ENCODE results near the gene EFNA3.
"Not testable (repeated sequence)": the region's sequence is repeated elsewhere in the genome, so short reads cannot be mapped to it uniquely, and the experiment has no call there.

Gene EFNA3

GRCh38 chr1:155110826-155111225 is 32.2 kb downstream of the EFNA3 start:
- no peak for DNase-seq (ENCODE audit: low spot score)

GRCh38 chr1:155113450-155113980 is 34.9 kb downstream of the EFNA3 start:
- no peak for DNase-seq (ENCODE audit: low spot score)

GRCh38 chr1:155116113-155116764 is 37.6 kb downstream of the EFNA3 start:
- no peak for DNase-seq (ENCODE audit: low spot score)

GRCh38 chr1:155117610-155118009 is 39.0 kb downstream of the EFNA3 start:
- no peak for DNase-seq (ENCODE audit: low spot score)

GRCh38 chr1:155118090-155118489 is 39.5 kb downstream of the EFNA3 start:
- DNase-seq (ENCODE audit: low spot score) = not testable (repeated sequence)

GRCh38 chr1:155120253-155120652 is 41.6 kb downstream of the EFNA3 start:
- no peak for DNase-seq (ENCODE audit: low spot score)

GRCh38 chr1:155121249-155121648 is 42.6 kb downstream of the EFNA3 start:
- DNase-seq (ENCODE audit: low spot score) = no peak

- no peak for DNase-seq (ENCODE audit: low spot score)
Measured at GRCh38 chr1:155122308-155122707, 43.7 kb downstream of the EFNA3 start.

- no peak for DNase-seq (ENCODE audit: low spot score)
Measured at GRCh38 chr1:155123801-155124200, 45.2 kb downstream of the EFNA3 start.

- DNase-seq (ENCODE audit: low spot score) = no peak
Measured at GRCh38 chr1:155124503-155125463, 46.1 kb downstream of the EFNA3 start.

GRCh38 chr1:155125511-155125945 is 46.9 kb downstream of the EFNA3 start:
- DNase-seq (ENCODE audit: low spot score) = no peak

- no peak for DNase-seq (ENCODE audit: low spot score)
Measured at GRCh38 chr1:155125946-155126555, 47.4 kb downstream of the EFNA3 start.

GRCh38 chr1:155126556-155127104 is 48.0 kb downstream of the EFNA3 start:
- DNase-seq (ENCODE audit: low spot score) = no peak

- DNase-seq (ENCODE audit: low spot score) = peak; percentile 31
Measured at GRCh38 chr1:155127105-155127966, 48.7 kb downstream of the EFNA3 start, which contains the start of gene EFNA1. Gene EFNA1, plus strand, starts transcription at chr1:155127876. Its CDS starts 102 bp downstream, at chr1:155127978.

- no peak for DNase-seq (ENCODE audit: low spot score)
Measured at GRCh38 chr1:155127967-155128754, 49.5 kb downstream of the EFNA3 start.

- DNase-seq (ENCODE audit: low spot score) = no peak
Measured at GRCh38 chr1:155128755-155129473, 50.3 kb downstream of the EFNA3 start.

GRCh38 chr1:155130272-155131006 is 51.8 kb downstream of the EFNA3 start:
- no peak for DNase-seq (ENCODE audit: low spot score)

GRCh38 chr1:155131285-155131684 is 52.6 kb downstream of the EFNA3 start:
- no peak for DNase-seq (ENCODE audit: low spot score)

- no peak for DNase-seq (ENCODE audit: low spot score)
Measured at GRCh38 chr1:155131856-155132255, 53.2 kb downstream of the EFNA3 start.
